K562 (cell line): ENCODE results near the gene ACER1. TPM values are rescaled to one million over a fixed set of nuclear protein-coding genes. Genes with fewer than 3 reads are reported as not detected.

ENCODE experiments used
- ATF6 ChIP-seq: sonication (generic); formaldehyde crosslinking; IDR thresholded peaks from 2 replicates; pipeline ENCODE4 v1.4.0; 2020; ENCODE audit warnings: mild to moderate bottlenecking, missing genetic modification reagents
- CC2D1A ChIP-seq: fragments of 450-650 bp; IDR thresholded peaks from 2 replicates; pipeline ENCODE4 v1.6.1; 2017; ENCODE audit warnings: mild to moderate bottlenecking
- ILF3 ChIP-seq: fragments of 450-650 bp; IDR thresholded peaks from 2 replicates; pipeline ENCODE4 v1.6.1; 2018; ENCODE audit warnings: antibody characterized with exemption, mild to moderate bottlenecking, moderate library complexity, borderline replicate concordance
- MAX ChIP-seq: sonication (generic); formaldehyde crosslinking; IDR thresholded peaks from 2 replicates; pipeline ENCODE4 v1.9.0; 2022; ENCODE audit warnings: mild to moderate bottlenecking, missing genetic modification reagents
- REST ChIP-seq, 2 experiments: fragments of 450-650 bp; formaldehyde crosslinking in 1 of 2; IDR thresholded peaks; 2 replicates each; pipeline versions ENCODE4 v1.4.0 to v1.6.1; 2014 to 2020; ENCODE audit warnings: mild to moderate bottlenecking in 2 of 2, borderline replicate concordance in 1 of 2, low read depth in 1 of 2
- RFX1 ChIP-seq: fragments of 450-650 bp; IDR thresholded peaks from 2 replicates; pipeline ENCODE4 v1.6.1; 2016; ENCODE audit warnings: mild to moderate bottlenecking, moderate library complexity
- STAT5A ChIP-seq: IDR thresholded peaks from 2 replicates; pipeline ENCODE4 v1.6.1; 2012; ENCODE audit warnings: low read length, inconsistent platforms, borderline replicate concordance
- TSHZ1 ChIP-seq: fragments of 250-450 bp; sonication (Bioruptor Pico); IDR thresholded peaks from 2 replicates; pipeline ENCODE4 v1.4.0; 2020; ENCODE audit warnings: mild to moderate bottlenecking, moderate library complexity
- ZNF282 ChIP-seq: sonication (generic); formaldehyde crosslinking; IDR thresholded peaks from 2 replicates; pipeline ENCODE4 v1.8.1; 2023; ENCODE audit warnings: missing genetic modification reagents
- polyA plus RNA-seq, 8 experiments: library from polyadenylated mRNA; depleted of rRNA in 4 of 8; stranded (reverse) in 5 of 8; unstranded in 3 of 8; fragments of >200 nt; fragmentation: Nextera tagmentation in 2 of 8; fragmentation: Illumina TruSeq in 1 of 8; extraction: Ambion mirVana in 2 of 8; extraction: Trizol in 1 of 8; gene quantifications; 2 replicates each; pipeline versions ENCODE4 v1.2.1 to v1.2.3, GENCODE V29; 2011 to 2014; ENCODE audit warnings: inconsistent platforms in 1 of 8, missing spikeins in 1 of 8
- total RNA-seq, 7 experiments: library from RNA; depleted of rRNA in 6 of 7; stranded (reverse); fragments of >200 nt in 6 of 7; fragmentation: Illumina TruSeq in 2 of 7; extraction: Trizol in 2 of 7; gene quantifications; 2 replicates each; pipeline versions ENCODE4 v1.2.1 to v1.2.3, GENCODE V29; 2011 to 2021; ENCODE audit warnings: low replicate concordance in 1 of 7

ACER1 gene
- total and polyA plus RNA-seq, 9 of the 15 experiments (the other 6 are each of a cell fraction or from before 2014, with no cell fraction given), result not detected

- TF ChIP-seq REST (IDR thresholded peaks at IDR 0.05; ENCODE audit: borderline replicate concordance), result no peak
- TF ChIP-seq REST (CRISPR knock-in tag; IDR thresholded peaks at IDR 0.05; ENCODE audit: low read depth), result no peak
- no peak for TF ChIP-seq ILF3
- no peak for TF ChIP-seq ATF6
- no peak for TF ChIP-seq CC2D1A
- TF ChIP-seq STAT5A, result no peak
- TF ChIP-seq RFX1, result no peak
- no peak for TF ChIP-seq ZNF282
- no peak for TF ChIP-seq TSHZ1 (CRISPR knock-in tag)
- TF ChIP-seq MAX, result no peak
Measured at GRCh38 chr19:6379744-6380143, 46.3 kb upstream of the ACER1 start (continued).
